ENCODE results near the gene C10orf143.

DNA sequence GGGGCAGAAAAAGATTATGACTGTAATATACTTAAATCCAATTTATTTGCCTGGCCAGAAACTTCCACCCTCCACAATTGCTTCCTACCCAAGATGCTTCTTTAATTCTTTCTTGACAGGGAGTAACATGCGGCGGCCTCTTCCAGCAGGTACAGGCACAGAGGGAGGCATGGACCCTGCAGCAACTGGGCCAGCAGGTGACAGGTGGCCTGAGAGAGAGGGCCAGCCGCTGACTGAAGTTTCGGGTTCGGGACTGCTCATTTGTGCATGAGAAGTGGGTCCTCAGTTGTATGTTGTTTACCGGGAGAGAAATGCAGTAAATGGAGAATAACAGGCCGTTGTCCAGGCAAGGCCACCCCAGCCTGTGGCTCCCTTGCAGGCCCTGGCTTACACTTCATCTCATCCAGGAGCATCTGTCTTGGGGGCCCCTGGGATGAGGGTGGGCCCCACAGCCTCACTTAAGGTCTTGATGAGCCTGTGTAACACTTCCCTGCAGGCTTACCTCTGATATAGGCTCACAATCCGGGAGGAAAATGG lies 72.5 kb downstream of the C10orf143 start:
- TF ChIP-seq, protein P1, sequence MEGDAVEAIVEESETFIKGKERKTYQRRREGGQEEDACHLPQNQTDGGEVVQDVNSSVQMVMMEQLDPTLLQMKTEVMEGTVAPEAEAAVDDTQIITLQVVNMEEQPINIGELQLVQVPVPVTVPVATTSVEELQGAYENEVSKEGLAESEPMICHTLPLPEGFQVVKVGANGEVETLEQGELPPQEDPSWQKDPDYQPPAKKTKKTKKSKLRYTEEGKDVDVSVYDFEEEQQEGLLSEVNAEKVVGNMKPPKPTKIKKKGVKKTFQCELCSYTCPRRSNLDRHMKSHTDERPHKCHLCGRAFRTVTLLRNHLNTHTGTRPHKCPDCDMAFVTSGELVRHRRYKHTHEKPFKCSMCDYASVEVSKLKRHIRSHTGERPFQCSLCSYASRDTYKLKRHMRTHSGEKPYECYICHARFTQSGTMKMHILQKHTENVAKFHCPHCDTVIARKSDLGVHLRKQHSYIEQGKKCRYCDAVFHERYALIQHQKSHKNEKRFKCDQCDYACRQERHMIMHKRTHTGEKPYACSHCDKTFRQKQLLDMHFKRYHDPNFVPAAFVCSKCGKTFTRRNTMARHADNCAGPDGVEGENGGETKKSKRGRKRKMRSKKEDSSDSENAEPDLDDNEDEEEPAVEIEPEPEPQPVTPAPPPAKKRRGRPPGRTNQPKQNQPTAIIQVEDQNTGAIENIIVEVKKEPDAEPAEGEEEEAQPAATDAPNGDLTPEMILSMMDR (IDR thresholded peaks at IDR 0.05), result no peak
- no peak for TF ChIP-seq POLR2A (IDR thresholded peaks at IDR 0.05; ENCODE audit: low read depth)
